Ovary (tissue), 9 donors: ENCODE data around the gene SDHAF2. TPM values are rescaled to one million over a fixed set of nuclear protein-coding genes. Genes with fewer than 3 reads are reported as not detected.

Experiments
- DNase-seq, 5 donors: peaks; one replicate each; pipeline ENCODE4 v3.0.0-alpha.2; 2019 to 2020
- H3K27ac ChIP-seq, 2 donors: fragments of 200-600 bp; one replicate each; pipeline versions ENCODE4 v1.5.1 to v1.8.0; 2019 to 2022
- H3K27me3 ChIP-seq: fragments of 200-600 bp; one replicate; pipeline ENCODE4 v1.8.0; 2022
- H3K36me3 ChIP-seq: fragments of 200-600 bp; sonication (generic); one replicate; pipeline ENCODE4 v1.5.1; 2019
- H3K4me1 ChIP-seq: one replicate; pipeline ENCODE4 v1.8.1; 2013; ENCODE audit warnings: mild to moderate bottlenecking, moderate library complexity; ENCODE audit not compliant: insufficient read depth
- H3K4me3 ChIP-seq: fragments of 200-600 bp; sonication (generic); one replicate; pipeline ENCODE4 v1.5.1; 2017
- H3K9me3 ChIP-seq, 2 donors: fragments of 200-600 bp in 1 of 2; sonication (generic) in 1 of 2; one replicate each; pipeline versions ENCODE4 v1.5.1 to v1.8.1; 2013 to 2019; ENCODE audit warnings: mild to moderate bottlenecking in 1 of 2, moderate library complexity in 1 of 2
- CTCF ChIP-seq, 3 donors: fragments of 450-650 bp in 2 of 3; fragments of 200-600 bp in 1 of 3; IDR thresholded peaks; one replicate each; pipeline versions ENCODE4 v1.5.1 to v1.8.0; 2016 to 2022; ENCODE audit warnings: antibody characterized with exemption in 3 of 3, mild to moderate bottlenecking in 1 of 3
- EP300 ChIP-seq: sonication (generic); formaldehyde crosslinking; IDR thresholded peaks from one replicate; pipeline ENCODE4 v1.6.1; 2017; ENCODE audit warnings: antibody characterized with exemption
- POLR2A ChIP-seq: fragments of 450-650 bp; IDR thresholded peaks from one replicate; pipeline ENCODE4 v1.6.1; 2017; ENCODE audit warnings: antibody characterized with exemption, mild to moderate bottlenecking, moderate library complexity
- WGBS, 3 donors: extraction: QIAGEN DNeasy Blood & Tissue Kit in 1 of 3; methylation state at CpG; one replicate each; pipeline versions ENCODE4 v1.1.5 to v1.1.7; 2013 to 2017; 5-methylcytosine and 5-hydroxymethylcytosine counted together
- intact Hi-C, 4 donors: fragments of 100-400 bp; cut with DNase I; formaldehyde crosslinking; loops; one replicate each; pipeline versions ENCODE4 v1.11.0 to v1.15.1; 2022 to 2023
- polyA plus RNA-seq, 2 donors: library from polyadenylated mRNA; stranded (reverse); fragments of 200-250 nt in 1 of 2; fragments of 350-450 nt in 1 of 2; fragmentation: Illumina TruSeq in 1 of 2; extraction: RNeasy Lipid Tissue Mini Kit (QIAGEN cat#74804) in 1 of 2; gene quantifications; one replicate each; pipeline ENCODE4 v1.2.3, GENCODE V29; 2013 to 2014
- total RNA-seq, 7 donors: library from RNA; depleted of rRNA in 2 of 7; stranded (reverse); fragments of >200 nt in 2 of 7; fragmentation: NEBNext Ultra II Directional in 3 of 7; extraction: Animal tissue kit (Norgen Biotek cat#: 25700) in 3 of 7; gene quantifications; one replicate each; pipeline versions ENCODE4 v1.1.0 to v1.2.4, GENCODE V29; 2016 to 2023
- donor health status: DM: no; HTN: no; CAD: no; lungs with moderate emphysema.
- donor health status: DM: no; HTN: no; CAD: no.
- donor health status: Bipolar disorder and iron deficiency.
- donor health status: DM: yes; HTN: yes; CAD: no.
- donor health status: DM: no; HTN: no; CAD: no.
- donor health status: DM: yes; HTN: yes; CAD: no.

SDHAF2 gene
- total and polyA plus RNA-seq, 9 donors, result 31.9 to 91.1 (median 39.5) TPM

GRCh38 chr11:61403658-61404057, 26.3 kb upstream of the SDHAF2 start:
- DNase-seq, result no peak

GRCh38 chr11:61404103-61404502, 25.8 kb upstream of the SDHAF2 start:
- no peak for TF ChIP-seq CTCF (IDR thresholded peaks at IDR 0.05)
- no peak for TF ChIP-seq POLR2A
- no peak for TF ChIP-seq EP300
- H3K27ac ChIP-seq, result no peak overlapping the region
- no peaks in the 10 kb centered on the region for H3K36me3 ChIP-seq
- no peaks in the 10 kb centered on the region for H3K27me3 ChIP-seq
- no peak for DNase-seq
- no peaks in the 10 kb centered on the region for H3K4me1 ChIP-seq
- intact Hi-C loops, result no loop called here
- WGBS, 3 donors, result 71 to 78% (median 74%) methylated on average over 5 of the region's 5 CpGs
- no peaks in the 10 kb centered on the region for H3K9me3 ChIP-seq
- no peak overlapping the region for H3K4me3 ChIP-seq

More at GRCh38 chr11:61403658-61404057, 26.3 kb upstream of the SDHAF2 start:
- intact Hi-C loops, result no loop called here
- 91 to 100% (median 98%) methylated on average over 1 of the region's 1 CpG for WGBS, 3 donors
- no peaks in the 10 kb centered on the region for H3K27me3 ChIP-seq
- TF ChIP-seq EP300 (no peak), CTCF (IDR thresholded peaks at IDR 0.05) (no peak), POLR2A (no peak)
- H3K36me3 ChIP-seq, result no peaks in the 10 kb centered on the region
- H3K4me3 ChIP-seq, result no peak overlapping the region
- no peaks in the 10 kb centered on the region for H3K4me1 ChIP-seq
- H3K27ac ChIP-seq, result no peak overlapping the region
- no peaks in the 10 kb centered on the region for H3K9me3 ChIP-seq

GRCh38 chr11:61404641-61405040, 25.3 kb upstream of the SDHAF2 start:
- 72 to 76% (median 73%) methylated on average over 4 of the region's 4 CpGs for WGBS, 3 donors
- no peaks in the 10 kb centered on the region for H3K36me3 ChIP-seq
- intact Hi-C loops, result no loop called here
- H3K4me3 ChIP-seq, result no peak overlapping the region
- H3K4me1 ChIP-seq, result no peaks in the 10 kb centered on the region
- no peak for TF ChIP-seq CTCF (IDR thresholded peaks at IDR 0.05)
- TF ChIP-seq EP300, result no peak
- TF ChIP-seq POLR2A, result no peak
- H3K27me3 ChIP-seq, result no peaks in the 10 kb centered on the region
- H3K27ac ChIP-seq, result no peak overlapping the region
- DNase-seq, result no peak
- no peaks in the 10 kb centered on the region for H3K9me3 ChIP-seq

GRCh38 chr11:61406067-61406466, 23.9 kb upstream of the SDHAF2 start:
- H3K27me3 ChIP-seq, result no peaks in the 10 kb centered on the region
- WGBS, 3 donors, result 90 to 96% (median 91%) methylated on average over 2 of the region's 2 CpGs
- no peak overlapping the region for H3K27ac ChIP-seq
- H3K9me3 ChIP-seq, result no peaks in the 10 kb centered on the region
- no peak overlapping the region for H3K4me3 ChIP-seq
- no peak for DNase-seq
- no peaks in the 10 kb centered on the region for H3K36me3 ChIP-seq
- no peaks in the 10 kb centered on the region for H3K4me1 ChIP-seq
- intact Hi-C loops, result no loop called here
- TF ChIP-seq EP300 (no peak), CTCF (IDR thresholded peaks at IDR 0.05) (no peak), POLR2A (no peak)
